Nephron progenitor cell (in vitro differentiated cells): ENCODE measurements around the gene MYLK4.

Source experiments
- DNase-seq: peaks from one replicate; pipeline ENCODE4 v3.0.0; 2021
- H3K27ac Mint-ChIP-seq: 2 replicates; pipeline ENCODE4 v1.8.0; 2021; ENCODE audit warnings: mild to moderate bottlenecking, moderate library complexity, mixed read lengths
- H3K27me3 Mint-ChIP-seq: 2 replicates; pipeline ENCODE4 v1.8.0; 2021; ENCODE audit warnings: mild to moderate bottlenecking, low read depth, mixed read lengths; ENCODE audit not compliant: poor library complexity
- H3K36me3 Mint-ChIP-seq: 2 replicates; pipeline ENCODE4 v1.8.0; 2021; ENCODE audit warnings: low read depth, mixed read lengths
- H3K4me1 Mint-ChIP-seq: 2 replicates; pipeline ENCODE4 v1.8.0; 2021; ENCODE audit warnings: mixed read lengths
- H3K4me3 Mint-ChIP-seq: 2 replicates; pipeline ENCODE4 v1.8.0; 2021; ENCODE audit warnings: mild to moderate bottlenecking, moderate library complexity, mixed read lengths
- H3K9me3 Mint-ChIP-seq: 2 replicates; pipeline ENCODE4 v1.8.0; 2021; ENCODE audit warnings: mild to moderate bottlenecking, moderate library complexity, mixed read lengths
- TF ChIP-seq, protein P1 (sequence below): fragments of 200-600 bp; sonication (generic); IDR thresholded peaks from 2 replicates; pipeline ENCODE4 v1.5.0; 2021; ENCODE audit warnings: antibody characterized with exemption

Gene MYLK4

DNA sequence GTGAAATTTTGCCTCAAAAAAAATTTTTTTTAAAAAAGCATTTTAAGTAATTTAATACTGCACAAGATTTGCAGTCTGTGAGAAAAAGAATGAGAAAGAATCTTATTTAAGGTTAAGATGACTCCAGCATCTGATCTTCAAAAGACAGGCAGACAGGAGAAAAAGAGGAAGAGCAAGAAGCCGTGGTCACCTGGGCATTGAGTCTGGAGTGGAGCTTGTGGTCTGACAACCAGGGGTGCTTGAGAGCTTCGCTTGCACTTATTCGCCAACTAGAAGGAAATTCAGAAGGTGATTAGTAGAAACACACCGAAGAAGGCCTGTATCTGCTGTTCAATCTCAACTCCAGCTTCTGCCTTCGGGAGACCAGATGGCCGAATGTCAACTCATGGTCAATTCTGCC, 75.9 kb downstream of the MYLK4 start:
- no peak for DNase-seq
- H3K27ac Mint-ChIP-seq, result no peak overlapping the region

DNA sequence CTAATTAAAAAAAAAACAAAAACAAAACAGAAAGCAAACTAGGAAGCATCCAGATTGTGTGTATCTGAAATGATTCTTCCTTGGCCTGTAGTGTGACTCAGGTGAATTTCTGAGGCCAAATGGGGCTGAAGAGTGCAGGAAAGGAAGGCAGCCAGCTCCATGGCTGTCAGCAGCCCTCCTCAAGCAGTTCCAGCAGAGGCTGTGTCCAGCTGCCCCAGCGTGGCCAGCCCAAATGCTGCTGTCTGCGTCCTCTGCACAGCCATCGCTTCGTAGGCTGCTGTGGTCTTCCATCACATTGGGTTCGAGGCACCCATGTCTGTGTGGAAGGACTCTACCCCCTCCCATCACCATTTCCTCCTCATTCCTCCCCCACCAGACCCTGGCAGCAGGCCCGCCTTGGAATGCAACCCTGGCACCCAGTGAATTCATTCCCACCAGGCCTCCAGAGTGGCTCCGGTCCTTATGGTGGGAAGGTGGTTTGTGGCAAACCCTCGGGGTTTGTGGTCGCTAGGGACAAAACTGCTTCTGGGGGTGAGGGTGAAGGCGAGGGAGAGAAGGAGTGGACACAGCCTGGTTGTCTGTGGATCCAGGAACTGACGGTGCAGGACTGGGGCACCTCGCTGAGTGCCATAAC, 81.5 kb downstream of the MYLK4 start:
- Mint-ChIP-seq H3K27ac (no peak overlapping the region), H3K4me1 (peaks cover 28% of the 10 kb centered on the region), H3K9me3 (no peaks in the 10 kb centered on the region), H3K27me3 (peaks cover 4% of the 10 kb centered on the region), H3K36me3 (no peaks in the 10 kb centered on the region), H3K4me3 (no peak overlapping the region)
- TF ChIP-seq, protein P1, sequence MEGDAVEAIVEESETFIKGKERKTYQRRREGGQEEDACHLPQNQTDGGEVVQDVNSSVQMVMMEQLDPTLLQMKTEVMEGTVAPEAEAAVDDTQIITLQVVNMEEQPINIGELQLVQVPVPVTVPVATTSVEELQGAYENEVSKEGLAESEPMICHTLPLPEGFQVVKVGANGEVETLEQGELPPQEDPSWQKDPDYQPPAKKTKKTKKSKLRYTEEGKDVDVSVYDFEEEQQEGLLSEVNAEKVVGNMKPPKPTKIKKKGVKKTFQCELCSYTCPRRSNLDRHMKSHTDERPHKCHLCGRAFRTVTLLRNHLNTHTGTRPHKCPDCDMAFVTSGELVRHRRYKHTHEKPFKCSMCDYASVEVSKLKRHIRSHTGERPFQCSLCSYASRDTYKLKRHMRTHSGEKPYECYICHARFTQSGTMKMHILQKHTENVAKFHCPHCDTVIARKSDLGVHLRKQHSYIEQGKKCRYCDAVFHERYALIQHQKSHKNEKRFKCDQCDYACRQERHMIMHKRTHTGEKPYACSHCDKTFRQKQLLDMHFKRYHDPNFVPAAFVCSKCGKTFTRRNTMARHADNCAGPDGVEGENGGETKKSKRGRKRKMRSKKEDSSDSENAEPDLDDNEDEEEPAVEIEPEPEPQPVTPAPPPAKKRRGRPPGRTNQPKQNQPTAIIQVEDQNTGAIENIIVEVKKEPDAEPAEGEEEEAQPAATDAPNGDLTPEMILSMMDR, result no peak
- DNase-seq, result no peak

More for the DNA sequence above, 75.9 kb downstream of the MYLK4 start:
- TF ChIP-seq, protein P1, result no peak
- Mint-ChIP-seq H3K9me3 (no peaks in the 10 kb centered on the region), H3K4me3 (no peak overlapping the region), H3K4me1 (peaks cover 18% of the 10 kb centered on the region), H3K36me3 (no peaks in the 10 kb centered on the region), H3K27me3 (no peaks in the 10 kb centered on the region)

DNA sequence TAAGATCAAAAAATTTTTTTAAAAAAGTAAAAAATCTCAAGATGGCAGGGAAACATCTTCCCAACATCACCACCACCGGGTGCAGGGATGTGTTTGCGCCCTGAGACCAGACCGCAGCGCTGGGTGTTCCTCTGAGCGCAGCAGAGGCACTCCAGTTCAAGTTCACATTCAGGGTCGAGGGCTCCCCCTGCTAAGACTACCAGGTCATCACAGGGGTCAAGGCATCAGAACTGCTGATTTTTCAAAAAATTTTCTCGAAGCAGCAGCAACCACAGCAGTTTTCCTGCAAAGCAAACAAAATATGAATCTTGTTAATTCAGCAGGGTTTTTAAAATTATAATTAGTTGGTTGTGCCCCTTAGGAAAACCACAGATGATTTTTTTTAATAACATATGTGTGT, 83.1 kb downstream of the MYLK4 start:
- TF ChIP-seq, protein P1, result no peak
- H3K27ac Mint-ChIP-seq, result no peak overlapping the region
- DNase-seq, result no peak
- H3K9me3 Mint-ChIP-seq, result peaks cover 7% of the 10 kb centered on the region
- peaks cover 28% of the 10 kb centered on the region for H3K4me1 Mint-ChIP-seq
- H3K36me3 Mint-ChIP-seq, result no peaks in the 10 kb centered on the region
- H3K27me3 Mint-ChIP-seq, result peaks cover 4% of the 10 kb centered on the region
- no peak overlapping the region for H3K4me3 Mint-ChIP-seq

DNA sequence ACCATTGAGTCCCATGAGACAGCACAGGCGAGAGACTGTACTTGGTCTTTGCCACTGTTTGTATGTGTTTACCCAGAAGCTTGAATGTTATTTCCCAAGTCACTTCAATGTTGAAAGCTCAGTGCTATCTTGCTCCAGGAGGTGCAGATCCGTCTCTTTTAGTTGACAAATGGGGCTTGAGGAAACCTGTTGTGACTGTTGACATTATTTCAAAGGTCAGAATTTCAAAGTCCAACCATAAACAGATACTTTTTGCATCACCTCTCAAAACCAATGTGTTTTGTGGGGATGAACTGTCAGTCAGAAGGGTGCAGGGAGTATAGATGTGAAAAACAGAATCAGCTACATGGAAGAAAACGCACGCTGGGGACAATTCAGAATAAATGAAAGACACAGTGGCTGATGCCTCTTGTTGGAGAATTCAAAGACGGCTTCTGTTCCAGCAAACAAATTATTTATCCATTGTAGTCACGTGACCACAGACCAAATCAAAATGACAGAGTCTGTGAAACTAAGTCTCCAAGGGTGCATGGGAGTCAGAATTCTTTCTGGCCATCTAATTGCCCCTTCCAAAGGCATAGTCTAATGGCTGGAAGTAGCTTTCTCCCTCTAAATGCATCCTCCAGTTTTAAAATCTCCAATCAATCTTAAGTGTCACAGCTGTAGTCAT, 83.7 kb downstream of the MYLK4 start:
- H3K36me3 Mint-ChIP-seq, result no peaks in the 10 kb centered on the region
- no peak overlapping the region for H3K27ac Mint-ChIP-seq
- TF ChIP-seq, protein P1, result no peak
- peaks cover 28% of the 10 kb centered on the region for H3K4me1 Mint-ChIP-seq
- no peak for DNase-seq
- H3K27me3 Mint-ChIP-seq, result peaks cover 5% of the 10 kb centered on the region
- H3K4me3 Mint-ChIP-seq, result no peak overlapping the region
- peaks cover 7% of the 10 kb centered on the region for H3K9me3 Mint-ChIP-seq

DNA sequence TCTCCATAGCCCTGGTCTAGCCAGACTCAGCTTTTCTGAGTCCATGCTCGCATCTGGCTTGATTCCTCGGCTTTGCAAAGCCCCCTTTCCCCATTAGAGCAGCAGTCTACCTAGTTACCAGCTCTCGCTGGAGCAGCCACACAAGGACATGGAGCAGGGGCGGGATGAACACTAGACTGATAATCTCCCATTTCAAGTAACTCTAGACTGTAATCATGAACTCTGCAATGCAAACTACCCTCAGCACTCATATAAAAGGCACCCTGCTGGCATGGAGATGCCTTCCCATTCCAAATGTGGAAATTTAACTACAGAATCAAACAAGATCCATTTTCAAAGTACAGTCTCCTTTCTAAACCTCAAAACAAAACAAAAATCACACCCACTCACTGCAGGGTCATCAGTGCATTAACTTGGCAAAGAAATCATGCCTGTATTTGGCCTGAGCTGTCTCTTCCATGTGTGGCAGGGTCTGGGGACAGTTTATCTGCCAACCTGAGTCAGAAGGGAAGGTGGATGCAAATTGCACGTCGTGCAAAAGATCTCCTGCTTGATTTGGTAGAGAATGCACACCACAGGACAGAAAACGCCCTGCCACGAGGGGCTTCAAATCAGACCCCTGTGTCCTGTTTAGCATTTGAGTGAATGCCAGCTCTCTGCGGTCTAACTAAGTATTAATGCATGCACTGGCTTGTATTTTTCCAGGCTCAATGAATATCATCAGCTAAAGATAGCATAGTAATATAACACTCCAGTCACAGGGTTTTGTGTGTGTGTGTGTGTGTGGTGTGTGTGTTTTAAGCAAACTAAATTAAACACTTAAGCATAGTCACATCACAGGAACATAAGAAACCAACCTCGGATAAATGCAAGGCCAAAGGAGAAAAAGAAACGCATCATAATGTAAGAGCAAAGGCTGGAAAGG, 85.3 kb downstream of the MYLK4 start:
- Mint-ChIP-seq H3K27ac (no peak overlapping the region), H3K4me1 (peaks cover 12% of the 10 kb centered on the region), H3K9me3 (peaks cover 7% of the 10 kb centered on the region), H3K27me3 (peaks cover 8% of the 10 kb centered on the region), H3K36me3 (no peaks in the 10 kb centered on the region), H3K4me3 (no peak overlapping the region)
- no peak for DNase-seq
- TF ChIP-seq, protein P1, result no peak
